ENCODE results near the gene TMEM14B. TPM values are rescaled to one million over a fixed set of nuclear protein-coding genes. Genes with fewer than 3 reads are reported as not detected.

Gene TMEM14B
- total RNA-seq, 1 donor = 98.1 TPM

- H3K4me3 ChIP-seq (ENCODE audit: low read depth, low read length) = no peak overlapping the region
- DNase-seq (ENCODE audit: low read depth) = peak; percentile 83
- TF ChIP-seq CTCF (IDR thresholded peaks at IDR 0.05; ENCODE audit: insufficient read depth, low read length) = no peak
Observed at GRCh38 chr6:10759884-10760329, 12.3 kb downstream of the TMEM14B start.

GRCh38 chr6:10763006-10763405, 15.4 kb downstream of the TMEM14B start:
- TF ChIP-seq CTCF (IDR thresholded peaks at IDR 0.05; ENCODE audit: insufficient read depth, low read length) = no peak
- no peak overlapping the region for H3K4me3 ChIP-seq (ENCODE audit: low read depth, low read length)
- peak; percentile 35 for DNase-seq (ENCODE audit: low read depth)

DNA sequence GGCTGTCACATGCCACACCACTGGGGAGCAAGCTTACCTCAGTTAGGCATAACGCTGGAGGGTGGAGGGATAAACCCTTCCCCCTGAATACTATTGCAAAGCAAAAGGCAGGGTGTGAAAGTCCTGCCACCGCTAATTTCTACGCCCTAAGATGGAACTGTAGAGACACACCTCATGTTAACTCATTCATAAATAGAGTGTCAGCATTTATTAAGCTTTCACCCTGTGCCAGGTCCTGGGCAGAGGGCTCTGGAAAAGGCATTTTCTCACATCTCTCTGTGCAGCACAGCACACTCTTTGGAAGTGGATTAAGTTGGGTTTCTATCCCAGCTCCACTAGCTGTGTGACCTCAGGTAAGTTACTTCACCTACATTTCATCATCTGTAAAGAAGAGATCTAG, 21.8 kb downstream of the TMEM14B start:
- no peak for TF ChIP-seq CTCF (IDR thresholded peaks at IDR 0.05; ENCODE audit: insufficient read depth, low read length)
- H3K4me3 ChIP-seq (ENCODE audit: low read depth, low read length) = no peak overlapping the region
- DNase-seq (ENCODE audit: low read depth) = no peak

GRCh38 chr6:10771371-10771894, 23.8 kb downstream of the TMEM14B start:
- H3K4me3 ChIP-seq (ENCODE audit: low read depth, low read length) = no peak overlapping the region
- DNase-seq (ENCODE audit: low read depth) = no peak
- no peak for TF ChIP-seq CTCF (IDR thresholded peaks at IDR 0.05; ENCODE audit: insufficient read depth, low read length)

GRCh38 chr6:10778230-10778629, 30.6 kb downstream of the TMEM14B start:
- no peak for TF ChIP-seq CTCF (IDR thresholded peaks at IDR 0.05; ENCODE audit: insufficient read depth, low read length)
- DNase-seq (ENCODE audit: low read depth) = no peak
- no peak overlapping the region for H3K4me3 ChIP-seq (ENCODE audit: low read depth, low read length)

DNA sequence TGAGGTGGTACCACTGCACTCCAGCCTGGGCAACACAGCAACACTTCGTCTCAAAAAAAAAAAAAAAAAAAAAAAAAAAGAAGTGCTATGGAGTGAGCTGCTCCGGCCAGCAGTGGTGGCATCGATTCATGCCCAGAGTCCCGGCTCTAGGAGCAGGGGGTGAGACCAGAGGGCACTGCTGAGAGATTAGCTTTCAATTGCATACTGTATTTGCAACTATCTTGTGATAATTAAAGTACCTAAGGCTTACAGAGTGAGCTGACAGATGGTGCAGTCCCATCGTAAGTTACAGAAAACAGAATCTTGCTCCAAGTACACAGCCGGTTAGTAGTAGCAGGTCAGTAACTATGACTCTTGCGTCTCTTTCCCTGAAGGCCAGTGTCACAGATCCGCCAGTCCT, 31.5 kb downstream of the TMEM14B start:
- no peak for DNase-seq (ENCODE audit: low read depth)
- H3K4me3 ChIP-seq (ENCODE audit: low read depth, low read length) = no peak overlapping the region
- TF ChIP-seq CTCF (IDR thresholded peaks at IDR 0.05; ENCODE audit: insufficient read depth, low read length) = no peak

GRCh38 chr6:10791673-10792072, 44.1 kb downstream of the TMEM14B start:
- H3K4me3 ChIP-seq (ENCODE audit: low read depth, low read length) = no peak overlapping the region
- TF ChIP-seq CTCF (IDR thresholded peaks at IDR 0.05; ENCODE audit: insufficient read depth, low read length) = no peak
- DNase-seq (ENCODE audit: low read depth) = no peak

All from fibroblast of the aortic adventitia (primary cell).